Tibial artery (tissue), 4 donors: ENCODE data around the gene STIP1.

ENCODE experiments used
- DNase-seq, 2 donors: peaks; one replicate each; pipeline ENCODE4 v3.0.0-alpha.2; 2019
- H3K27ac ChIP-seq, 2 donors: fragments of 200-600 bp; sonication (generic) in 1 of 2; 1 replicate in 1 of 2; 2 replicates in 1 of 2; pipeline ENCODE4 v1.5.1; 2018 to 2019; ENCODE audit warnings: mild to moderate bottlenecking in 1 of 2
- H3K27me3 ChIP-seq, 2 donors: fragments of 200-600 bp; sonication (generic) in 1 of 2; one replicate each; pipeline versions ENCODE4 v1.5.1 to v1.6.0; 2016 to 2019
- H3K36me3 ChIP-seq, 3 donors: fragments of 200-600 bp; sonication (generic) in 2 of 3; one replicate each; pipeline ENCODE4 v1.5.1; 2016 to 2019; ENCODE audit warnings: mild to moderate bottlenecking in 2 of 3
- H3K4me1 ChIP-seq, 4 donors: fragments of 200-600 bp; sonication (generic) in 2 of 4; 1 replicate in 3 of 4; 2 replicates in 1 of 4; pipeline ENCODE4 v1.5.1; 2016 to 2019
- H3K4me3 ChIP-seq, 2 donors: fragments of 200-600 bp; sonication (generic) in 1 of 2; 1 replicate in 1 of 2; 2 replicates in 1 of 2; pipeline ENCODE4 v1.5.1; 2018 to 2019; ENCODE audit warnings: mild to moderate bottlenecking in 2 of 2
- H3K9me3 ChIP-seq, 3 donors: fragments of 200-600 bp; sonication (generic) in 1 of 3; one replicate each; pipeline ENCODE4 v1.5.1; 2016 to 2019
- CTCF ChIP-seq, 2 experiments: fragments of 200-600 bp in 1 of 2; fragments of 450-650 bp in 1 of 2; IDR thresholded peaks; one replicate each; pipeline ENCODE4 v1.5.1; 2017 to 2019; ENCODE audit warnings: antibody characterized with exemption in 2 of 2, mild to moderate bottlenecking in 1 of 2, moderate library complexity in 1 of 2
- intact Hi-C: fragments of 100-400 bp; cut with DNase I; formaldehyde crosslinking; loops from one replicate; pipeline ENCODE4 v1.15.0; 2023; ENCODE audit warnings: low total_unique reads

Gene STIP1

GRCh38 chr11:64183890-64184289, 2.1 kb upstream of the STIP1 start:
- Histone ChIP-seq H3K27ac (peak overlapping the region; percentile 87 to 89), H3K36me3 (no peaks in the 10 kb centered on the region), H3K4me1 (peaks cover 0 to 44% (median 33%) of the 10 kb centered on the region in 4 donors), H3K9me3 (no peaks in the 10 kb centered on the region), H3K4me3 (no peak overlapping the region), H3K27me3 (no peaks in the 10 kb centered on the region)
- intact Hi-C loops, result no loop called here
- TF ChIP-seq CTCF (IDR thresholded peaks at IDR 0.05), result no peak
- DNase-seq, result no peak

- TF ChIP-seq CTCF (IDR thresholded peaks at IDR 0.05), result peak; percentile 30 to 33
- no peaks in the 10 kb centered on the region for H3K9me3 ChIP-seq
- peak overlapping the region; percentile 87 to 89 for H3K27ac ChIP-seq
- intact Hi-C loops, result loop anchor here (5.0 kb wide), 1 partner anchor 42 kb away; the partner anchor contains the start of genes NUDT22 and TRPT1
- H3K4me1 ChIP-seq, result peaks cover 0 to 55% (median 39%) of the 10 kb centered on the region in 4 donors
- peak; percentile 91 to 94 for DNase-seq
- H3K27me3 ChIP-seq, result no peaks in the 10 kb centered on the region
- peaks cover 0 to 6% (median 0%) of the 10 kb centered on the region in 3 donors for H3K36me3 ChIP-seq
- peak overlapping the region in 1 of 2 donors; percentile 64 for H3K4me3 ChIP-seq
Observed at GRCh38 chr11:64185175-64185692, 737 bp upstream of the STIP1 start.

- Histone ChIP-seq H3K9me3 (no peaks in the 10 kb centered on the region), H3K36me3 (peaks cover 0 to 7% (median 0%) of the 10 kb centered on the region in 3 donors), H3K4me3 (no peak overlapping the region), H3K27me3 (no peaks in the 10 kb centered on the region), H3K27ac (peak overlapping the region in 1 of 2 donors; percentile 85), H3K4me1 (peaks cover 0 to 41% (median 28%) of the 10 kb centered on the region in 4 donors)
- no peak for DNase-seq
- intact Hi-C loops, result loop anchor here (5.0 kb wide), 1 partner anchor 41 kb away; the partner anchor contains the start of genes NUDT22 and TRPT1
- TF ChIP-seq CTCF (IDR thresholded peaks at IDR 0.05), result no peak
Observed at GRCh38 chr11:64186492-64187165, 658 bp downstream of the STIP1 start.

GRCh38 chr11:64192434-64192833, 6.5 kb downstream of the STIP1 start:
- H3K27ac ChIP-seq, result no peak overlapping the region
- peaks cover 45 to 59% (median 49%) of the 10 kb centered on the region in 3 donors for H3K36me3 ChIP-seq
- no peak overlapping the region for H3K4me3 ChIP-seq
- intact Hi-C loops, result no loop called here
- no peaks in the 10 kb centered on the region for H3K27me3 ChIP-seq
- no peak for DNase-seq
- no peak for TF ChIP-seq CTCF (IDR thresholded peaks at IDR 0.05)
- no peaks in the 10 kb centered on the region for H3K9me3 ChIP-seq
- H3K4me1 ChIP-seq, result peaks cover 0 to 12% (median 5%) of the 10 kb centered on the region in 4 donors

GRCh38 chr11:64196626-64197025, 10.7 kb downstream of the STIP1 start:
- DNase-seq, result no peak
- no peak for TF ChIP-seq CTCF (IDR thresholded peaks at IDR 0.05)
- Histone ChIP-seq H3K27me3 (no peaks in the 10 kb centered on the region), H3K36me3 (peaks cover 83 to 94% (median 85%) of the 10 kb centered on the region in 3 donors), H3K9me3 (no peaks in the 10 kb centered on the region), H3K27ac (no peak overlapping the region), H3K4me3 (no peak overlapping the region), H3K4me1 (no peaks in the 10 kb centered on the region)
- intact Hi-C loops, result no loop called here
